GM21423 (cell line): ENCODE results near the gene AK8.

ENCODE experiments used
- ATAC-seq: cut with Tn5 transposase; IDR thresholded peaks from one replicate; pipeline ENCODE4 v1.9.1; 2021; ENCODE audit warnings: mild to moderate bottlenecking, moderate library complexity; ENCODE audit not compliant: unreplicated experiment

AK8 gene

GRCh38 chr9:132858751-132859150, 19.3 kb downstream of the AK8 start:
- no peak for ATAC-seq

- no peak for ATAC-seq
Observed at GRCh38 chr9:132857616-132858342, 20.3 kb downstream of the AK8 start.

- ATAC-seq, result no peak
Observed at GRCh38 chr9:132857031-132857430, 21.1 kb downstream of the AK8 start.

- no peak for ATAC-seq
Observed at GRCh38 chr9:132855904-132856303, 22.2 kb downstream of the AK8 start.

GRCh38 chr9:132854832-132855231, 23.3 kb downstream of the AK8 start:
- ATAC-seq, result no peak

GRCh38 chr9:132853482-132853881, 24.6 kb downstream of the AK8 start:
- no peak for ATAC-seq

- ATAC-seq, result no peak
Observed at GRCh38 chr9:132849185-132849706, 28.8 kb downstream of the AK8 start.

GRCh38 chr9:132846918-132847515, 31.1 kb downstream of the AK8 start:
- no peak for ATAC-seq

GRCh38 chr9:132846109-132846917, 31.8 kb downstream of the AK8 start:
- no peak for ATAC-seq

- ATAC-seq, result no peak
Observed at GRCh38 chr9:132842124-132843044, 35.7 kb downstream of the AK8 start.

- ATAC-seq, result no peak
Observed at GRCh38 chr9:132840980-132841379, 37.1 kb downstream of the AK8 start.

GRCh38 chr9:132838291-132838690, 39.8 kb downstream of the AK8 start:
- ATAC-seq, result no peak

- ATAC-seq, result no peak
Observed at GRCh38 chr9:132837501-132838286, 40.4 kb downstream of the AK8 start.

- ATAC-seq, result no peak
Observed at GRCh38 chr9:132834343-132834742, 43.7 kb downstream of the AK8 start.

GRCh38 chr9:132833550-132834121, 44.4 kb downstream of the AK8 start:
- ATAC-seq, result no peak

GRCh38 chr9:132832171-132832881, 45.8 kb downstream of the AK8 start:
- no peak for ATAC-seq

GRCh38 chr9:132828201-132828770, 49.8 kb downstream of the AK8 start:
- ATAC-seq, result no peak

GRCh38 chr9:132827366-132827765, 50.7 kb downstream of the AK8 start:
- ATAC-seq, result no peak
